IMR-90 (cell line): ENCODE measurements around the gene ARL2. TPM values are rescaled to one million over a fixed set of nuclear protein-coding genes. Genes with fewer than 3 reads are reported as not detected.

Source experiments
- ATAC-seq: fragments of 200-7000 bp; cut with Tn5 transposase; 2 replicates; pipeline ENCODE4 v1.9.1; 2020; ENCODE audit warnings: low read depth, mild to moderate bottlenecking, moderate library complexity
- BruUV-seq: library from RNA; stranded (reverse); fragments of 400-500 nt; replicated peaks from 2 replicates; lab custom pipeline; 2021; lab: Mats Ljungman, UMichigan
- CTCF ChIA-PET: fragments of 300-600 bp; formaldehyde crosslinking; extraction: SDS; loops from one replicate; lab custom pipeline; 2021; ENCODE audit warnings: antibody characterized with exemption; lab: Yijun Ruan, JAX
- POLR2A ChIA-PET: fragments of 300-600 bp; sonication (Branson Sonifier 250); formaldehyde crosslinking; loops from one replicate; lab custom pipeline; 2022; ENCODE audit warnings: antibody characterized with exemption; ENCODE audit not compliant: unreplicated experiment; lab: Charles Lee
- DNase-seq: peaks from one replicate; pipeline ENCODE4 v3.0.0; 2013
- H2AFZ ChIP-seq: replicated peaks from 2 replicates; pipeline ENCODE3; 2013; ENCODE audit warnings: low read length, mild to moderate bottlenecking; ENCODE audit not compliant: poor library complexity
- H2AK5ac ChIP-seq: 2 replicates; pipeline ENCODE4 v1.6.1; 2013; ENCODE audit warnings: low read depth, low read length, inconsistent platforms
- H2AK9ac ChIP-seq: replicated peaks from 2 replicates; pipeline ENCODE3; 2013; ENCODE audit warnings: mild to moderate bottlenecking, low read depth, low read length, moderate library complexity; ENCODE audit not compliant: poor library complexity
- H2BK120ac ChIP-seq: 2 replicates; pipeline ENCODE4 v1.6.1; 2013; ENCODE audit warnings: low read depth, low read length, inconsistent platforms
- H2BK15ac ChIP-seq: 3 replicates; pipeline ENCODE4 v1.6.1; 2013; ENCODE audit warnings: low read depth, low read length, inconsistent platforms
- H2BK20ac ChIP-seq: 2 replicates; pipeline ENCODE4 v1.6.1; 2013; ENCODE audit warnings: low read depth, mild to moderate bottlenecking, inconsistent platforms, low read length, moderate library complexity
- H2BK5ac ChIP-seq: 2 replicates; pipeline ENCODE4 v1.6.1; 2013; ENCODE audit warnings: mild to moderate bottlenecking, low read depth, low read length, inconsistent platforms; ENCODE audit not compliant: poor library complexity, severe bottlenecking
- H3K14ac ChIP-seq: replicated peaks from 2 replicates; pipeline ENCODE4 v1.6.1; 2013; ENCODE audit warnings: low read depth, low read length, inconsistent platforms
- H3K18ac ChIP-seq: 2 replicates; pipeline ENCODE4 v1.6.1; 2013; ENCODE audit warnings: low read depth, low read length, control low read depth
- H3K23ac ChIP-seq: 2 replicates; pipeline ENCODE4 v1.6.1; 2013; ENCODE audit warnings: low read depth, low read length, inconsistent platforms
- H3K27ac ChIP-seq: 2 replicates; pipeline ENCODE4 v1.5.1; 2013; ENCODE audit warnings: mild to moderate bottlenecking, control low read depth, low read length; ENCODE audit not compliant: insufficient read depth
- H3K27me3 ChIP-seq: 2 replicates; pipeline ENCODE4 v1.6.1; 2013; ENCODE audit warnings: low read length; ENCODE audit not compliant: control insufficient read depth, insufficient read depth
- H3K36me3 ChIP-seq: 2 replicates; pipeline ENCODE4 v1.6.1; 2013; ENCODE audit warnings: low read length, mixed read lengths; ENCODE audit not compliant: control insufficient read depth, insufficient read depth
- H3K4ac ChIP-seq: 2 replicates; pipeline ENCODE4 v1.6.1; 2013; ENCODE audit warnings: low read depth, low read length, inconsistent platforms
- H3K4me1 ChIP-seq: 2 replicates; pipeline ENCODE4 v1.6.1; 2013; ENCODE audit warnings: low read length, mixed read lengths; ENCODE audit not compliant: control insufficient read depth, insufficient read depth
- H3K4me2 ChIP-seq: 2 replicates; pipeline ENCODE4 v1.6.1; 2013; ENCODE audit warnings: low read depth, mild to moderate bottlenecking, control low read depth, low read length, moderate library complexity
- H3K4me3 ChIP-seq: 2 replicates; pipeline ENCODE4 v1.5.1; 2013; ENCODE audit warnings: low read depth, mild to moderate bottlenecking, control low read depth, low read length, moderate library complexity; ENCODE audit not compliant: insufficient read depth
- H3K56ac ChIP-seq: 2 replicates; pipeline ENCODE4 v1.6.1; 2013; ENCODE audit warnings: low read length, inconsistent platforms; ENCODE audit not compliant: insufficient read depth; ENCODE audit errors: extremely low read depth
- H3K79me1 ChIP-seq, 2 experiments: 2 replicates each; pipeline ENCODE4 v1.6.1; 2013; ENCODE audit warnings: low read length in 2 of 2, inconsistent platforms in 1 of 2, low read depth in 1 of 2
- H3K9ac ChIP-seq: 2 replicates; pipeline ENCODE4 v1.6.1; 2013; ENCODE audit warnings: low read depth, low read length, control low read depth
- H3K9me1 ChIP-seq: 2 replicates; pipeline ENCODE4 v1.6.1; 2013; ENCODE audit warnings: low read length, inconsistent platforms; ENCODE audit not compliant: insufficient read depth
- H3K9me3 ChIP-seq: 2 replicates; pipeline ENCODE4 v1.6.1; 2013; ENCODE audit warnings: low read length; ENCODE audit not compliant: control insufficient read depth, insufficient read depth
- H4K20me1 ChIP-seq: 2 replicates; pipeline ENCODE4 v1.6.1; 2013; ENCODE audit warnings: low read length, inconsistent platforms; ENCODE audit not compliant: insufficient read depth
- H4K5ac ChIP-seq: 2 replicates; pipeline ENCODE4 v1.6.1; 2013; ENCODE audit warnings: mild to moderate bottlenecking, low read depth, low read length, control low read depth
- H4K8ac ChIP-seq, 2 experiments: 2 replicates each; pipeline ENCODE4 v1.6.1; 2013; ENCODE audit warnings: low read depth in 2 of 2, low read length in 2 of 2, control low read depth in 1 of 2, inconsistent platforms in 1 of 2
- H4K91ac ChIP-seq: 2 replicates; pipeline ENCODE4 v1.6.1; 2013; ENCODE audit warnings: low read depth, low read length, inconsistent platforms; ENCODE audit not compliant: insufficient read depth
- BHLHE40 ChIP-seq: fragments of 150-350 bp; IDR thresholded peaks from 2 replicates; pipeline ENCODE4 v1.6.1; 2016; ENCODE audit warnings: mild to moderate bottlenecking, low read depth, low read length
- CEBPB ChIP-seq: IDR thresholded peaks from 2 replicates; pipeline ENCODE4 v1.6.1; 2012; ENCODE audit warnings: low read depth, low read length, improper control_type of control experiment
- CHD1 ChIP-seq: IDR thresholded peaks from 2 replicates; pipeline ENCODE4 v1.6.1; 2012; ENCODE audit warnings: low read depth, low read length, improper control_type of control experiment
- CTCF ChIP-seq: conservative IDR thresholded peaks from 2 replicates; pipeline ENCODE4 v1.5.1; 2012; ENCODE audit warnings: mild to moderate bottlenecking, low read depth, low read length, improper control_type of control experiment
- ELK1 ChIP-seq: fragments of 150-350 bp; IDR thresholded peaks from 2 replicates; pipeline ENCODE4 v1.6.1; 2016; ENCODE audit warnings: low read depth, mild to moderate bottlenecking, low read length, moderate library complexity, borderline replicate concordance
- FOS ChIP-seq: fragments of 150-350 bp; IDR thresholded peaks from 2 replicates; pipeline ENCODE4 v1.6.1; 2016; ENCODE audit warnings: low read depth, low read length
- MAFK ChIP-seq: IDR thresholded peaks from 2 replicates; pipeline ENCODE4 v1.6.1; 2012; ENCODE audit warnings: low read depth, low read length, improper control_type of control experiment
- MAZ ChIP-seq: IDR thresholded peaks from 2 replicates; pipeline ENCODE4 v1.6.1; 2012; ENCODE audit warnings: low read depth, mild to moderate bottlenecking, low read length, improper control_type of control experiment, moderate library complexity, borderline replicate concordance
- MXI1 ChIP-seq: IDR thresholded peaks from 2 replicates; pipeline ENCODE4 v1.6.1; 2012; ENCODE audit warnings: low read depth, mild to moderate bottlenecking, low read length, moderate library complexity, borderline replicate concordance
- NFE2L2 ChIP-seq: fragments of 150-350 bp; IDR thresholded peaks from 2 replicates; pipeline ENCODE4 v1.6.1; 2016; ENCODE audit warnings: low read depth, mild to moderate bottlenecking, low read length
- POLR2A ChIP-seq: IDR thresholded peaks from 2 replicates; pipeline ENCODE4 v1.6.1; 2012; ENCODE audit warnings: mild to moderate bottlenecking, low read depth, low read length
- RAD21 ChIP-seq: IDR thresholded peaks from 2 replicates; pipeline ENCODE4 v1.6.1; 2012; ENCODE audit warnings: low read length, improper control_type of control experiment
- RCOR1 ChIP-seq: IDR thresholded peaks from 2 replicates; pipeline ENCODE4 v1.6.1; 2012; ENCODE audit warnings: mild to moderate bottlenecking, low read length, improper control_type of control experiment; ENCODE audit not compliant: insufficient replicate concordance
- RFX5 ChIP-seq: IDR thresholded peaks from 2 replicates; pipeline ENCODE4 v1.8.0; 2012; ENCODE audit warnings: low read depth, mild to moderate bottlenecking, low read length, moderate library complexity
- SMC3 ChIP-seq: fragments of 150-350 bp; IDR thresholded peaks from 2 replicates; pipeline ENCODE4 v1.6.1; 2016; ENCODE audit warnings: low read depth, mild to moderate bottlenecking, antibody characterized with exemption, low read length, moderate library complexity
- USF2 ChIP-seq: fragments of 150-350 bp; IDR thresholded peaks from 2 replicates; pipeline ENCODE4 v1.6.1; 2017; ENCODE audit warnings: mild to moderate bottlenecking, antibody characterized with exemption, low read length, low read depth
- WGBS, 2 experiments: methylation state at CpG; one replicate each; pipeline versions ENCODE4 v1.1.5 to v1.1.7; 2013; ENCODE audit warnings: missing lambda C conversion rate in 2 of 2; ENCODE audit not compliant: insufficient read length in 1 of 2; ENCODE audit errors: extremely low coverage in 2 of 2; 5-methylcytosine and 5-hydroxymethylcytosine counted together
- dilution Hi-C: fragments of 300-500 bp; cut with HindIII; formaldehyde crosslinking; loops from one replicate; pipeline ENCODE4 v1.14.3; 2018; ENCODE audit warnings: low sequenced_read_pairs; ENCODE audit not compliant: unreplicated experiment
- in situ Hi-C: fragments of 300-500 bp; cut with MboI; formaldehyde crosslinking; loops from 3 replicates; pipeline ENCODE4 v1.14.3; 2019; ENCODE audit warnings: low sequenced_read_pairs, inconsistent platforms, mixed read lengths
- intact Hi-C: fragments of 100-400 bp; cut with micrococcal nuclease; formaldehyde crosslinking; loops from 2 replicates; pipeline ENCODE4 v1.10.0; 2022
- polyA plus RNA-seq, 3 experiments: library from polyadenylated mRNA; depleted of rRNA; stranded (reverse); fragments of >200 nt; gene quantifications; 2 replicates each; pipeline ENCODE4 v1.2.3, GENCODE V29; 2012; ENCODE audit warnings: low replicate concordance in 1 of 3
- total RNA-seq: library from RNA; depleted of rRNA; stranded (reverse); fragments of >200 nt; gene quantifications from 2 replicates; pipeline ENCODE4 v1.2.3, GENCODE V29; 2012

The ARL2 gene
- total and polyA plus RNA-seq, 2 of the 4 experiments (the other 2 are of a cell fraction), result 48.9 to 152 TPM

- Histone ChIP-seq H4K91ac (no peak overlapping the region), H3K36me3 (no peaks in the 10 kb centered on the region), H3K56ac (no peak overlapping the region), H3K9me1 (peaks cover 5% of the 10 kb centered on the region; the same call in 1 of the 2 replicates), H2AK9ac (no peak overlapping the region), H3K4me2 (no peak overlapping the region), H3K27me3 (peaks cover 24% of the 10 kb centered on the region; the same call in 1 of the 2 replicates), H3K4me1 (no peaks in the 10 kb centered on the region), H3K79me1 (no peaks in the 10 kb centered on the region), H2AFZ (no peak overlapping the region), H2BK20ac (no peak overlapping the region), H2BK120ac (no peak overlapping the region), H2BK5ac (no peak overlapping the region), H3K23ac (no peak overlapping the region), H3K14ac (no peak overlapping the region), H3K4ac (no peak overlapping the region), H3K9me3 (no peaks in the 10 kb centered on the region), H4K5ac (no peak overlapping the region), H3K27ac (no peak overlapping the region), H2BK15ac (no peak overlapping the region), H3K9ac (no peak overlapping the region), H4K8ac (no peak overlapping the region), H3K18ac (no peak overlapping the region), H2AK5ac (no peak overlapping the region), H4K20me1 (no peaks in the 10 kb centered on the region), H3K4me3 (no peak overlapping the region)
- in situ Hi-C loops (no loop called here), dilution Hi-C loops (no loop called here), intact Hi-C loops (no loop called here)
- BruUV-seq, result no TSS peak
- DNase-seq (no peak), ATAC-seq (no peak)
- POLR2A ChIA-PET, result no interaction called here
- CTCF ChIA-PET, result no interaction called here
- WGBS, 2 experiments, result no CpG with 5 or more reads among the region's 6 CpGs
- TF ChIP-seq POLR2A, result no peak
- no peak for TF ChIP-seq ELK1
- TF ChIP-seq RAD21, result no peak
- TF ChIP-seq RFX5, result no peak
- no peak for TF ChIP-seq CTCF
- TF ChIP-seq MXI1, result no peak
- no peak for TF ChIP-seq MAFK
- TF ChIP-seq NFE2L2, result no peak
- TF ChIP-seq RCOR1, result no peak
- no peak for TF ChIP-seq SMC3
- TF ChIP-seq CHD1, result no peak
- no peak for TF ChIP-seq FOS
- no peak for TF ChIP-seq BHLHE40
- no peak for TF ChIP-seq MAZ
- no peak for TF ChIP-seq USF2
- no peak for TF ChIP-seq CEBPB
These were observed 43.0 kb downstream of the ARL2 start for GRCh38 chr11:65056999-65057398.
